ENCODE data around the gene NOL4L.

Gene NOL4L

GRCh38 chr20:32621891-32622584 is 36.9 kb upstream of the NOL4L start:
- Mint-ChIP-seq H3K27ac (peak overlapping the region; percentile 6), H3K36me3 (no peaks in the 10 kb centered on the region)
- ATAC-seq (ENCODE audit: low read depth): no peak

GRCh38 chr20:32621071-32621890 is 36.1 kb upstream of the NOL4L start:
- ATAC-seq (ENCODE audit: low read depth) (no peak), DNase-seq (ENCODE audit: low spot score in 2 of 2) (no peak)
- H3K4me1 Mint-ChIP-seq: peaks cover 3% of the 10 kb centered on the region
- H3K36me3 Mint-ChIP-seq: no peaks in the 10 kb centered on the region
- H3K9me3 Mint-ChIP-seq: no peaks in the 10 kb centered on the region
- H3K4me3 Mint-ChIP-seq: no peak overlapping the region
- H3K27me3 Mint-ChIP-seq: peaks cover 7% of the 10 kb centered on the region
- peak overlapping the region; percentile 6 for H3K27ac Mint-ChIP-seq

More at GRCh38 chr20:32621891-32622584, 36.9 kb upstream of the NOL4L start:
- peaks cover 7% of the 10 kb centered on the region for H3K27me3 Mint-ChIP-seq
- no peak overlapping the region for H3K4me3 Mint-ChIP-seq
- H3K9me3 Mint-ChIP-seq: no peaks in the 10 kb centered on the region
- no peak for DNase-seq (ENCODE audit: low spot score in 2 of 2)
- H3K4me1 Mint-ChIP-seq: peaks cover 3% of the 10 kb centered on the region

DNA sequence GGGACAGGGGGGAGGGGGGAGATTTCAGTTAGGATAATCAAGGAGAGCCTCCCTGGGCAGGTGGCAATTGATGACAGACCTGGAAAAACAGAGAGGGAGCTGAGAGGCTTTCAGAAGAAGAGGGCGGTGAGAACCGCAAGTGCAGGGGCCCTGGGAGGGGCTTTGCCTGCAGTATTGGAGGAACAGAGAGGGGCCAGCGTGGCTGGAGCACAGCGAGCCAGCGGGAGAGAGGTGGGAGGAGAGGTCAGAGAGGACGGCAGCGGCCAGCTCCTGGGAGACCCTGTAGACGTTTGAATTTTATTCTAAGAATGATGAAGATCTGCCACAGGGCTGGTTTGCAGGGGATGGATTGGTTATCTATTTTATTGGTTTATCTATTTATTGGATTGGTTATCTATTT is 34.5 kb upstream of the NOL4L start:
- no peak for DNase-seq (ENCODE audit: low spot score in 2 of 2)
- no peak overlapping the region for H3K27ac Mint-ChIP-seq
- no peak overlapping the region for H3K4me3 Mint-ChIP-seq
- ATAC-seq (ENCODE audit: low read depth): no peak
- H3K9me3 Mint-ChIP-seq: no peaks in the 10 kb centered on the region
- peaks cover 11% of the 10 kb centered on the region for H3K27me3 Mint-ChIP-seq
- no peaks in the 10 kb centered on the region for H3K36me3 Mint-ChIP-seq
- H3K4me1 Mint-ChIP-seq: peaks cover 3% of the 10 kb centered on the region

DNA sequence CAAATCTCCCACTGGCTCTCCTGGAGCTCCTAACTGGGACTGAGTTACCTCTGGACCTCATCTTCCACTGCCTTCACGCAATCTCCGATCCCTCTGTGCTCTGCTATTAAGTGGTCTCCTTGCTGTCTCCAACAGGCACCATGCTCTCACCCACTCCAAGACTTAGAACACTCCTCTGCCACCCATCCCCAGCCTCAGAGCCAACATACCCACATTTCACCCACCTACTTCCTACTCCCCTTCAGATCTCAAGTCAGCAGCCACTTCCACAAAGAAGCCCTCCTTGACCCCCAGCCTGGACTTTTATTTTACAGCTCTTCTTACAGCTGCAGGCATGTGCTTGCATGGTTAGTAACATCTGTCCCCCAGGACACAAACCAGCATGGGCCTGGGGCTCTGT is 29.6 kb upstream of the NOL4L start:
- Mint-ChIP-seq H3K9me3 (peaks cover 7% of the 10 kb centered on the region), H3K36me3 (peaks cover 8% of the 10 kb centered on the region), H3K4me1 (peaks cover 9% of the 10 kb centered on the region), H3K4me3 (no peak overlapping the region), H3K27me3 (peaks cover 22% of the 10 kb centered on the region), H3K27ac (no peak overlapping the region)
- no peak for DNase-seq (ENCODE audit: low spot score in 2 of 2)
- ATAC-seq (ENCODE audit: low read depth): no peak

GRCh38 chr20:32614303-32614702 is 29.2 kb upstream of the NOL4L start:
- H3K36me3 Mint-ChIP-seq: peaks cover 8% of the 10 kb centered on the region

GRCh38 chr20:32613192-32614053 is 28.3 kb upstream of the NOL4L start:
- Mint-ChIP-seq H3K27me3 (peaks cover 24% of the 10 kb centered on the region), H3K4me3 (no peak overlapping the region), H3K9me3 (peaks cover 7% of the 10 kb centered on the region), H3K4me1 (peaks cover 9% of the 10 kb centered on the region), H3K36me3 (peaks cover 8% of the 10 kb centered on the region), H3K27ac (no peak overlapping the region)
- DNase-seq (ENCODE audit: low spot score in 2 of 2) (no peak), ATAC-seq (ENCODE audit: low read depth) (no peak)

More at GRCh38 chr20:32614303-32614702, 29.2 kb upstream of the NOL4L start:
- peaks cover 21% of the 10 kb centered on the region for H3K27me3 Mint-ChIP-seq
- ATAC-seq (ENCODE audit: low read depth) (no peak), DNase-seq (ENCODE audit: low spot score in 2 of 2) (no peak)
- H3K9me3 Mint-ChIP-seq: peaks cover 7% of the 10 kb centered on the region
- peaks cover 9% of the 10 kb centered on the region for H3K4me1 Mint-ChIP-seq
- H3K27ac Mint-ChIP-seq: no peak overlapping the region
- H3K4me3 Mint-ChIP-seq: no peak overlapping the region

- peaks cover 7% of the 10 kb centered on the region for H3K9me3 Mint-ChIP-seq
- ATAC-seq (ENCODE audit: low read depth): no peak
- peaks cover 10% of the 10 kb centered on the region for H3K4me1 Mint-ChIP-seq
- H3K27ac Mint-ChIP-seq: no peak overlapping the region
- H3K4me3 Mint-ChIP-seq: no peak overlapping the region
- peaks cover 8% of the 10 kb centered on the region for H3K36me3 Mint-ChIP-seq
- DNase-seq (ENCODE audit: low spot score in 2 of 2): no peak
- H3K27me3 Mint-ChIP-seq: peaks cover 23% of the 10 kb centered on the region
Observed at GRCh38 chr20:32612351-32613191, 27.4 kb upstream of the NOL4L start.

- no peak for ATAC-seq (ENCODE audit: low read depth)
- Mint-ChIP-seq H3K27ac (no peak overlapping the region), H3K9me3 (peaks cover 7% of the 10 kb centered on the region)
Observed at GRCh38 chr20:32611868-32612267, 26.7 kb upstream of the NOL4L start.

GRCh38 chr20:32611286-32611685 is 26.2 kb upstream of the NOL4L start:
- Mint-ChIP-seq H3K9me3 (peaks cover 7% of the 10 kb centered on the region), H3K27me3 (peaks cover 21% of the 10 kb centered on the region), H3K27ac (no peak overlapping the region), H3K4me3 (no peak overlapping the region), H3K36me3 (peaks cover 8% of the 10 kb centered on the region), H3K4me1 (peaks cover 12% of the 10 kb centered on the region)
- ATAC-seq (ENCODE audit: low read depth): no peak
- no peak for DNase-seq (ENCODE audit: low spot score in 2 of 2)

More at GRCh38 chr20:32611868-32612267, 26.7 kb upstream of the NOL4L start:
- Mint-ChIP-seq H3K4me1 (peaks cover 12% of the 10 kb centered on the region), H3K36me3 (peaks cover 8% of the 10 kb centered on the region), H3K4me3 (no peak overlapping the region), H3K27me3 (peaks cover 21% of the 10 kb centered on the region)
- no peak for DNase-seq (ENCODE audit: low spot score in 2 of 2)

DNA sequence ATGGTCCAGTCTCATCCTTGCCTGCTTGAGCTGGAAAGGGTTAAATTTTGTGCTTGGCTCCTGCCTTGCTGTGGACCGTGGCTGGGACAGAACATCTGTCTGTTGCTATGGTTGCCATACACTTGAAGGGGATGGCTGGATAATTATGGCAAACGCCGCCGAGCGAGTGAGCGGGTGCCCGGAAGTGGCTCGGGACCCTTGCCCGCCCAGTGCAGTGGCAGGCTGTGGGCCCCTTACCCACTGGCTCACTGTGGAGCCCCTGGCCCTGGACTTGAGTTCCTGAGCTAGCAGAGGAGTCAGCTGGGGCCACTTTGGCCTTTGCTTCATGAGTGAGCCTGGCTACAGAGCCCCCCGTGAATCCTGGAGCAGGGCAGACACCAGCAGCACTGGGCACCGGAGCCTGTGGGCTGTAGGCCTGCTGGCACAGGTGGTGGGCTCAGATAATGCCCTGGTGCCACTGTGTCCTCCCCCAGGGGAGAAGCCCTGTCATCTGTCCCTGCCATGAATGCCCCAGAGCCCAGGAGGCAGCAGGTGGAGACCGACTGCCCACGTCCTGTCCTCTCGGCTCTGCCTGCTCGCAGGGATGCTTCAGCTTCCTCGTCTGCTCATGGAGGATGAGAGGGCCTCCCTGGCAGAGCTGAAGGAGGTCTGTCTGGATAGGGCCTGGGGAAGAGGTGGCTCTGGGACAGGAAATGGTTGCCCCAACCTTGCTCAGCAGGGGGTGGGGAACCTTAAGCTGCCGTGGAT is 25.5 kb upstream of the NOL4L start:
- peaks cover 7% of the 10 kb centered on the region for H3K9me3 Mint-ChIP-seq
- H3K27me3 Mint-ChIP-seq: peaks cover 20% of the 10 kb centered on the region
- H3K4me3 Mint-ChIP-seq: no peak overlapping the region
- DNase-seq (ENCODE audit: low spot score in 2 of 2) (no peak), ATAC-seq (ENCODE audit: low read depth) (no peak)
- H3K4me1 Mint-ChIP-seq: peaks cover 12% of the 10 kb centered on the region
- H3K36me3 Mint-ChIP-seq: peaks cover 8% of the 10 kb centered on the region
- H3K27ac Mint-ChIP-seq: no peak overlapping the region

DNA sequence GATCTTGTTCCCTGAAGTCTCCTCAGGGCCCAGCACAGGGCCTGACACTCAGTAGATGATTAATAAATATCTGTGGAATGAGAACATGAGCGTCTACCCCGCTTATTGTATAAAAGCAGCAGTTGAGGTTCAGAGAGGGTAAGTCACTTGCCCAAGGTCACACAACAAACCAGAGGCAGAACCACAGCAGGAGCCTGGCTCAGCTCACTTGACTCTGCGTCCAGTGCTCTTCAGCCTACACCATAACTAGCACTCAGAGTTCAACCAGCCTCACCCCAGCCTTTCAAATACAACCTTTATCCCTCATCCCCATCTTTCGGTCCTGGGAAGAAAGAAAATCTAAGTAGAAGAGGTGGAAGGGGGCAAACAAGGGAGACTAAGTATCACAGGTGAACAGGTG is 24.9 kb upstream of the NOL4L start:
- Mint-ChIP-seq H3K9me3 (peaks cover 7% of the 10 kb centered on the region), H3K27ac (no peak overlapping the region), H3K4me3 (no peak overlapping the region), H3K36me3 (peaks cover 8% of the 10 kb centered on the region), H3K4me1 (peaks cover 12% of the 10 kb centered on the region), H3K27me3 (peaks cover 20% of the 10 kb centered on the region)
- ATAC-seq (ENCODE audit: low read depth) (no peak), DNase-seq (ENCODE audit: low spot score in 2 of 2) (no peak)

DNA sequence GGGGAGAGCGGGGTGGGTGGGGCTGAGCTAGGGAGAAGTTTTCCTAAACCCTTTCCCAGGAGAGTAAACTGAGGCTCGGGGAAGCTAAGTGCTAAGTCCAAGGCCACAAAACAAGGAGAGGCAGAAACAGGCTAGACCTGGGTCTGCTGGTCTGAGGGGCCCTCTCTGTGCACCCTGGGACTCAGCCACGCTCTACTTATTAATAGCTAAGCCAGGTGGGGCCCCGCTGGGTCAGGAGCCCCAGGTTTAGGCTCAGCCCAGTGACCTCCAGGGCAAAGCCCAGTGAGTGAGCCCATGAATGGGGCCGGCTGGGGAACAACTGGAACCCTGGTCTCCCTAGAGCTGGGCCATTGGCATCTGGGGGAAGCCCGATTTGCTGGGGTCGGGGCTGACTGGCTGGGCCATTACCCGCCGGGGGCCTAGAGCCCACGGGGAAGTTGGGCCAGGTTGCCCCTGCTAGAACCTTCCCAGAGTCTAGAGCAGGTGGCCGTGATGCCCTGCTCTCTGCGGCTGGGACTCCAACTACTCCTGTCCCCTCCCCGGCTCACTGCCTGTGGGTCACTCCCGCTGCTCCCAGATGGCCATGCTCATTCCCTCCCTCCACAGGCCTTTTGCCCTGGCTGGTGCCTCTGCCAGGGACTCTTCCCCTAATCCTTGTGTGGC is 24.1 kb upstream of the NOL4L start:
- peaks cover 12% of the 10 kb centered on the region for H3K4me1 Mint-ChIP-seq
- ATAC-seq (ENCODE audit: low read depth) (no peak), DNase-seq (ENCODE audit: low spot score in 2 of 2) (no peak)
- H3K36me3 Mint-ChIP-seq: peaks cover 8% of the 10 kb centered on the region
- peaks cover 17% of the 10 kb centered on the region for H3K27me3 Mint-ChIP-seq
- no peak overlapping the region for H3K27ac Mint-ChIP-seq
- peaks cover 7% of the 10 kb centered on the region for H3K9me3 Mint-ChIP-seq
- no peak overlapping the region for H3K4me3 Mint-ChIP-seq
